NOMO-1 (cell line): Measurements from ENCODE around the gene MCM5.

Source experiments
- DNase-seq, 2 experiments: peaks; one replicate each; lab custom pipeline; 2025; ENCODE audit not compliant: unreplicated experiment in 2 of 2; lab: John Stamatoyannopoulos, UW

Gene MCM5

DNA sequence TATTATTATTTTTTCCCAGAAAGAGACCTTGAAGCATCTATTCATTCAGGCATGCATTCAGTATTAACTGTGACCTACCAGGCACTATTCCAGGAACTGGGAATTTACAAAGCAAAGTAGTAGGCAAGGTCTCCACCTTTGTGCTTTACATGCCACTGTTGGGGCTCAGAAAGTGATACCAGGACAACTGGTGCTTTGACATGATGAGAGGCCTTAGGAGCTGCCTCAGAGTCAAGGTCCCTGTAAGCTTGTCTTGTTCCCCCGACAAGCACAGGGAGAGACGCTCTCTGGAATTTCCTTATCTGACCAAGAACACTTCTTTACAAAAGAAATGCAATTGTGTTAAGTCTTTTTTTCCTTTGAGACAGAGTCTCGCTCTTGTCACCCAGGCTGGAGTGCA, 21.3 kb upstream of the MCM5 start:
- no peak for DNase-seq

GRCh38 chr22:35379146-35379993, 20.6 kb upstream of the MCM5 start:
- DNase-seq: no peak

DNA sequence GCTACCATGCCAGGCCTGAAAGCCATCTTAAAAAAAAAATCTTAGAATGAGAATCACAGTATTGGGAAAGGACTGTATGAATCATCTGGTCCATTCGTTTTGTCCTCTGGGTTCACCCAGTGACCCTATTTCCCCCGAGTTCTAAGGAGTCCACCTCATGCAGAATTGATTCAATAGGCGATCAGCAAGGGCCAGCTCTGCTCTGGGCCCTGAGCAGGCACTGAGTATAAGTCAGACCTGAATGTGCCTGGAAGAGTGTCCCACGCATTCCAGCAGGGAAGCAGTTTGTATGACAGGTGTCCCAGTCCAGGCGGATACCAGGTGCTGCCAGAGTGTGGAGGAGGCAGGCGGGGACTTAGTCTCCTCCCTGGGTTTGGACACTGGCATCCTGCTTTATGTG, 19.9 kb upstream of the MCM5 start:
- DNase-seq: no peak

GRCh38 chr22:35380537-35381423, 19.2 kb upstream of the MCM5 start, which contains the start of gene HMOX1:
HMOX1 (plus strand) TSS chr22:35381096; CDS start chr22:35381174, 78 bp downstream.
- DNase-seq: peak; percentile 67 to 78

DNA sequence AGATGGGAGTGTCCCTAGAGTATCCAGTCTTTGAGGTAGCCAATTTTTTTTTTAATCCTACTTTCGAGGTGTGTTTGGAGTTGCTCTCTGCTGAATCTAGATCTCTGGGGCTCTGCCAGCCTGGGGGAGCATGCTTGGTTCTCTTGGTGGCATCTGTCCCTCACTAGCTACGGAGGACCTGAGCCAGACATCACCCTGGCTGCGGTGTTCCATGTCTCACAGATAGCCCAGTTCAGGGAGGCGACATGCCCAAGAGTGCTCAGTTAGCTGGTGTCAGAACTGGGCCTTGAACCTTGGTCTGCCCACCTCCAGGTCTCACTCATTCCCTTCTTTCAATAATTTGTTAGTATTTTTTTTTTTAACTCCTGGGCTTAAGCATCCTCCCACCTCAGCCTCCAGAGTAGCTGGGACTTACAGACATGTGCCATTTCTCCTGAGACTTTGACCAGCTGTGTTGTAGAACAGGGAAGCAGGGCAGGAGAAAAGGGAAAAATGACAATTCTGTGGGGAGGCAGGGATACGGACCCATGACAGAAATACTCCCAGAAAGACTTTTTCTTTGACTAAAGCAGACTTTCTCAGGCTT, 18.4 kb upstream of the MCM5 start:
- DNase-seq: no peak

- no peak for DNase-seq
Measured at GRCh38 chr22:35383679-35384071, 16.3 kb upstream of the MCM5 start.

DNA sequence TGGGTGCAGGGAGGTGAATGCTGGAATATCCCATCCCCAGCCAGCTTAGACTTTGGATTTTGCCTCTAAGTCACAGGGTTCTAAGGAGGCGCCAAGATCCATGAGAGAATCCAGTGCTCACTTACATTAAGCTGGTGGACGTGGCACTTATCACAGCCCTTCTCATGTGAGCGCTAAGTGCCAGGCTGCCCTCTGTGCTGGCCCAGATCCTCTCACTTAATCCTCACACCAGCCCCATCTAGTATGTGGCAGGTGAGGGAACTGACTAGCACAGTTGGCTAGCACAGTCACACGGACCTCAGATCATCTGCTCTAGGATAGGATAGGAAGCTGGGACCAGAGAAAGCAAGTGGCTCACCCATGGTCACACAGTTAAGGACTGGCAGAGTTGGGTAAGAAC, 15.4 kb upstream of the MCM5 start:
- DNase-seq: no peak

DNA sequence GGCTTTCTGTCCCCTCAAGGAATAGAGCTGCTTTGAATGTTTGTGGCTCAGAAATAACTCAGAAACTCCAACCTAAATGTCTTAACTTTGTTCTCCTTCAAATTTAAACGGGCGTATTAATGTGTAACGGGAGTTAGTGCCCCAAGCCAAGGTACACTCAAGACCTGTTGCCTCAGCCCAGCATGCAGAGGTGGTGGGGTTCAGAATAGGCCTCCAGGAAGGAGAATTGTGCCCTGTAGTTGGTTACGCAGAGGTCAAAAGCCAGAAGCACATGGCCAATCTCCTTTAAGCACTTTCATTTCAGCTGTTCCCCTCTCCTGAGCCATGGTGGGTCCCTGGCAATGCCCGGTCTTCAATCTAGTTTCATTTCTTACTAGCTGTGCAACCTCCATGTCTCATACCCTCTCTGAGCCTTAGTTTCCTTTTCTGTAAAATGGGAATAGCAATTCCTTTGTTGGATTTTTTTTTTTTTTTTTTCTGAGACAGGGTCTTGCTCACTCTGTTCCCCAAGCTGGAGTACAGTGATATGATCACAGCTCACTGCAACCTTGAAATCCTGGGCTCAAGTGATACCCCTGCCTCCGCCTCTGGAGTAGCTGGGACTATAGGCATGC, 14.9 kb upstream of the MCM5 start:
- DNase-seq: no peak

DNA sequence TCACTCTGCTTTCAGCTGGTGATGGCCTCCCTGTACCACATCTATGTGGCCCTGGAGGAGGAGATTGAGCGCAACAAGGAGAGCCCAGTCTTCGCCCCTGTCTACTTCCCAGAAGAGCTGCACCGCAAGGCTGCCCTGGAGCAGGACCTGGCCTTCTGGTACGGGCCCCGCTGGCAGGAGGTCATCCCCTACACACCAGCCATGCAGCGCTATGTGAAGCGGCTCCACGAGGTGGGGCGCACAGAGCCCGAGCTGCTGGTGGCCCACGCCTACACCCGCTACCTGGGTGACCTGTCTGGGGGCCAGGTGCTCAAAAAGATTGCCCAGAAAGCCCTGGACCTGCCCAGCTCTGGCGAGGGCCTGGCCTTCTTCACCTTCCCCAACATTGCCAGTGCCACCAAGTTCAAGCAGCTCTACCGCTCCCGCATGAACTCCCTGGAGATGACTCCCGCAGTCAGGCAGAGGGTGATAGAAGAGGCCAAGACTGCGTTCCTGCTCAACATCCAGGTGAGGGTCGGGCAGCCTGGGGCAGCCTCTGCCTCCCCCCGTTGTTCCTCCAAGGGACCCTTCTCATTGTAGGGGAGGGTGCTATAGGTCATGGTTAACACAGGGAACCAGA, 13.2 kb upstream of the MCM5 start:
- no peak for DNase-seq

- DNase-seq: no peak
Measured at GRCh38 chr22:35390933-35391332, 9.0 kb upstream of the MCM5 start.

DNA sequence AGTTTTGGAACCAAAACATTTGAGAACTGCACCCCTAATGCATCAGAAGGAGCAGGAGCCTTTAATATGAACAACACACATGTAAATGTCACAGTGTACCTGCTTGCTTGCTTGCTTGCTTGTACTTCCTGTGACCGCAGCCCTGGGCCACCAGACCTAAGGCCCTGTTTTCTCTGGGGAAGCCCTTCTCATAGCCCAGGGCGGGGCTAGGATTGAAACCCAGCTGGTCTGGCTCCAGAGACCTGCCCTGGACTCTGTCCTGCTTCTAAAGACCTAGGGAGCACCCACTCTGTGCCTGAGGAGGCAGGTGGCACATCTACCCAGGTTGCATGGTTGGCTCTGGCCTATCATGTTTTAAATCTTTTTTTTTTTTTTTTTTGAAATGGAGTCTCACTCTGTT, 7.6 kb upstream of the MCM5 start:
- DNase-seq: no peak

DNA sequence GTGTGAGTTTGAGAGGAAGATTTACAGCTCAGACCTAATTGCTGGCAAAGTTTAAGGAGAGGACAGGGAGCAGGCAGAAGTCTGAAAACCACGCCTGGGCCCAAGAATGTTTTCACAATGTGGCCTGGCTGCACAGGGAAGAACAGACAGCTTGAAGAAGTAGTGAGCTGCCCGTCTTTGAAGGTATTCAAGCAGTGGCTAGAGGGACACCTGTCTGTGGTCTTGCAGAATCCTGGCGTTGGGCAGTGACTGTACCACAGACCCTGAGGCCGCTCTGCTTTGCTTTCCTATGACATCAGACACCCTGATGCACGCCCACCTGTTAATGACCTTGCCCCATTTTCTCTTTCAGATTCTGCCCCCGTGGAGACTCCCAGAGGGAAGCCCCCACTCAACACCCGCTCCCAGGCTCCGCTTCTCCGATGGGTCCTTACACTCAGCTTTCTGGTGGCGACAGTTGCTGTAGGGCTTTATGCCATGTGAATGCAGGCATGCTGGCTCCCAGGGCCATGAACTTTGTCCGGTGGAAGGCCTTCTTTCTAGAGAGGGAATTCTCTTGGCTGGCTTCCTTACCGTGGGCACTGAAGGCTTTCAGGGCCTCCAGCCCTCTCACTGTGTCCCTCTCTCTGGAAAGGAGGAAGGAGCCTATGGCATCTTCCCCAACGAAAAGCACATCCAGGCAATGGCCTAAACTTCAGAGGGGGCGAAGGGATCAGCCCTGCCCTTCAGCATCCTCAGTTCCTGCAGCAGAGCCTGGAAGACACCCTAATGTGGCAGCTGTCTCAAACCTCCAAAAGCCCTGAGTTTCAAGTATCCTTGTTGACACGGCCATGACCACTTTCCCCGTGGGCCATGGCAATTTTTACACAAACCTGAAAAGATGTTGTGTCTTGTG, 6.6 kb upstream of the MCM5 start:
- DNase-seq: no peak

DNA sequence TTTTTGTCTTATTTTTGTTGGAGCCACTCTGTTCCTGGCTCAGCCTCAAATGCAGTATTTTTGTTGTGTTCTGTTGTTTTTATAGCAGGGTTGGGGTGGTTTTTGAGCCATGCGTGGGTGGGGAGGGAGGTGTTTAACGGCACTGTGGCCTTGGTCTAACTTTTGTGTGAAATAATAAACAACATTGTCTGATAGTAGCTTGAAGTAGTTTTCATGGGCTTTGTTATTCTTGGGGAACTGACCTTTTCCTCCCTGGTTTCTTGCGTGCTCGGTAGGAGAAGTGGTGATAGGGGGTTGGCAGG, 6.0 kb upstream of the MCM5 start:
- no peak for DNase-seq

DNA sequence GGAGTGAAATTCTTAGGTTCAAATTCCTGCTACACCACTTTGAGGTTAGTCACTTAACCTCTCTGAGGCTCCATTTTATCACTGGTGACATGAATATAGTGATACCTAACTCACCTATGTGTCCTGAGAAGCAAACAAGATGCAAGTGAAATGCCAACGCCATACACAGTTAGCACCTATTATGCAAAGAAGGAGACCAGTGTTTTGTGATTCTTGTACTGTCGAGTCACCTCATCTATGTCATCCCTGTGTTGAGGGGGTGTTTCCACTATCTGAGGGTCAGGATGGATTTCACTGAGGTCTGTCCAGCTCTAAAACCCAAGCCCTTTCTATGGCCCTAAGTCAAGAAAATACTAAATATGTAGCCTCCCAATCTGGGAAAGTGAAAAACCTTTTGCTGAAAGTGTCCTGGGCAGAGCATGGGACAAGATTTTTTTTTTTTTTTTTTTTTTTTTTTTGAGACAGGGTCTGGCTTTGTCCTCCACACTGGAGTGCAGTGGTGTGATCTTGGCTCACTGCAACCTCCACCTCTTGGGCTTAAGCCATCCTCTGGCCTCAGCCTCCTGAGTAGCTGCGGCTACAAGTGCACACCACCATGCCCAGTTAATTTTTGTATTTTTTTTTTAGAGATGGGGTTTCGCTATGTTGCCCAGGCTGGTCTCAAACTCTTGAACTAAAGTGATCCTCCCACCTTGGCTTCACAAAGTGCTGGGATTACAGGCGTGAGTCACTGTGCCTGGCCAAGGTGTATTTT, 5.0 kb upstream of the MCM5 start:
- DNase-seq: no peak

DNA sequence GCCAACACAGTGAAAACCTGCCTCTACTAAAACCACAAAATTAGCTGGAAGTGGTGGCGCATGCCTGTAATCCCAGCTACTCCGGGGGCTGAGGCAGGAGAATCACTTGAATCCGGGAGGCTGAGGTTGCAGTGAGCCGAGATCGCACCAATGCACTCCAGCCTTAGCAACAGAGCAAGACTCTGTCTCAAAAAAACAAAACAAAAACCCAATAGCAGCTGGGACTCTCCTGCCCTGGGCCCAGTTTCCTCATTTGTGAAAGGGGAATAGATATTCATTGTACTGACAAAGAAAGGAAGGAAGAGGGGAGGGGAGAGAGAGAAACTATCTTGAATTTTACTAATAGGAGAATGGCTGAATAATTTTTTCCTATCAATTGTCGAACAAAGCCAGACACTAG, 3.3 kb upstream of the MCM5 start:
- DNase-seq: peak; percentile 26 to 60

DNA sequence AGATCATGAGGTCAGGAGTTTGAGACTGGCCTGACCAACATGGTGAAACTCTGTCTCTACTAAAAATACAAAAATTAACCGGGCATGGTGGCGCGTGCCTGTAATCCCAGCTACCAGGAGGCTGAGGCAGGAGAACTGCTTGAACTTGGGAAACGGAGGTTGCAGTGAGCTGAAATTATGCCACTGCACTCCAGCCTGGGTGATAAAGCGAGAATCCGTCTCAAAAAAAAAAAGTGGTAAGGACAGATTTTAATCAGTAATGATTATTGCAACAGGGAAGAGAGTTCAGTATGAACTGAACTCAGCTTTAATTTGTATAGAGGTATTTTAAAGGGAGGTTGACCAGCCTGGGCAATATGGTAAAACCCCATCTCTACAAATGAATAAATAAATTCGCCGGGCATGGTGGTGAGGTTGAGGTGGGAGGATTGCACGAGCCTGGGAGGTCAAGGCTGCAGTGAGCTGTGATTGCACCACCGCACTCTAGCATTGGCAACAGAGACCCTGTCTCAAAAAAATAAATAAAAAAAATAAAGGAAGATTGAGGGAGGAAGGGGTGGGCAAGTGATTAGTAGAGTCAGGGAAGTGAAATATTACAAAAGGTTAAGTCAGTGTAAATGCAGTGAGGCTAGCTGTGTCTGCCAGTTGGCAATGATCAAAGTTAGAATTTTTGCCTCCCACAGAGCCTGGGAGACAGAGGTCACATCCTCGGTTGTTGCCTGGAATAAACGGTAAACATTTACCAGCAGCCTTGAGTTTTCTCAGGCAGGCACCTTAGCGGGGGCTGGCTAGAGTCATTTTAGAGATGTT, 2.6 kb upstream of the MCM5 start:
- DNase-seq: no peak

DNA sequence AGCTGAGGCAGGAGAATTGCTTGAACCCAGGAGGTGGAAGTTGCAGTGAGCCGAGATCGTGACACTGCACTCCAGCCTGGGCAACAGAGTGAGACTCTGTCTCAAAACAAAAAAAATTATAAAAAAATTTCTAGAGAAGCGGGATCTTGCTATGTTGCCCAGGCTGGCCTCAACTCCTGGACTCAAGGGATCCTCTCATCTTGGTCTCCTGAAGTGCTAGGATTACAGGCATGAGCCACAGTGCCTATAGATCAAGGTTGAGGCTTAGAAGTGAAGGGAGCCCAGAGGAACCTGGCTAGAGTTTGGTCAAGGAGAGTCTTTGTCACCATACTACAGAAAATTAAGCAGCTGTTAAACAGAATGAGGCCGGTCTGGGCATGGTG, 1.4 kb upstream of the MCM5 start:
- no peak for DNase-seq

GRCh38 chr22:35399114-35399677, 744 bp upstream of the MCM5 start:
- DNase-seq: no peak
